Tibial artery (tissue), 4 donors: ENCODE data around the gene SCAPER.

Source experiments
- DNase-seq, 2 donors: peaks; one replicate each; pipeline ENCODE4 v3.0.0-alpha.2; 2019
- H3K27ac ChIP-seq, 2 donors: fragments of 200-600 bp; sonication (generic) in 1 of 2; 1 replicate in 1 of 2; 2 replicates in 1 of 2; pipeline ENCODE4 v1.5.1; 2018 to 2019; ENCODE audit warnings: mild to moderate bottlenecking in 1 of 2
- H3K27me3 ChIP-seq, 2 donors: fragments of 200-600 bp; sonication (generic) in 1 of 2; one replicate each; pipeline versions ENCODE4 v1.5.1 to v1.6.0; 2016 to 2019
- H3K36me3 ChIP-seq, 3 donors: fragments of 200-600 bp; sonication (generic) in 2 of 3; one replicate each; pipeline ENCODE4 v1.5.1; 2016 to 2019; ENCODE audit warnings: mild to moderate bottlenecking in 2 of 3
- H3K4me1 ChIP-seq, 4 donors: fragments of 200-600 bp; sonication (generic) in 2 of 4; 1 replicate in 3 of 4; 2 replicates in 1 of 4; pipeline ENCODE4 v1.5.1; 2016 to 2019
- H3K4me3 ChIP-seq, 2 donors: fragments of 200-600 bp; sonication (generic) in 1 of 2; 1 replicate in 1 of 2; 2 replicates in 1 of 2; pipeline ENCODE4 v1.5.1; 2018 to 2019; ENCODE audit warnings: mild to moderate bottlenecking in 2 of 2
- H3K9me3 ChIP-seq, 3 donors: fragments of 200-600 bp; sonication (generic) in 1 of 3; one replicate each; pipeline ENCODE4 v1.5.1; 2016 to 2019
- CTCF ChIP-seq, 2 experiments: fragments of 200-600 bp in 1 of 2; fragments of 450-650 bp in 1 of 2; IDR thresholded peaks; one replicate each; pipeline ENCODE4 v1.5.1; 2017 to 2019; ENCODE audit warnings: antibody characterized with exemption in 2 of 2, mild to moderate bottlenecking in 1 of 2, moderate library complexity in 1 of 2
- intact Hi-C: fragments of 100-400 bp; cut with DNase I; formaldehyde crosslinking; loops from one replicate; pipeline ENCODE4 v1.15.0; 2023; ENCODE audit warnings: low total_unique reads

SCAPER gene

GRCh38 chr15:76338486-76339304 is 566.4 kb downstream of the SCAPER start:
- Histone ChIP-seq H3K4me1 (peaks cover 3 to 67% (median 55%) of the 10 kb centered on the region in 4 donors), H3K36me3 (no peaks in the 10 kb centered on the region), H3K4me3 (no peak overlapping the region), H3K27me3 (peaks cover 20 to 100% of the 10 kb centered on the region in 2 donors), H3K27ac (no peak overlapping the region), H3K9me3 (no peaks in the 10 kb centered on the region)
- no peak for TF ChIP-seq CTCF (IDR thresholded peaks at IDR 0.05)
- DNase-seq = no peak
- intact Hi-C loops = no loop called here

GRCh38 chr15:76337696-76338485 is 567.2 kb downstream of the SCAPER start:
- Histone ChIP-seq H3K4me1 (peaks cover 3 to 65% (median 51%) of the 10 kb centered on the region in 4 donors), H3K36me3 (no peaks in the 10 kb centered on the region), H3K4me3 (no peak overlapping the region), H3K27me3 (peaks cover 12 to 98% of the 10 kb centered on the region in 2 donors), H3K9me3 (no peaks in the 10 kb centered on the region), H3K27ac (no peak overlapping the region)
- no peak for TF ChIP-seq CTCF (IDR thresholded peaks at IDR 0.05)
- no peak for DNase-seq
- intact Hi-C loops = no loop called here

- H3K4me3 ChIP-seq = no peak overlapping the region
- H3K27ac ChIP-seq = no peak overlapping the region
- H3K9me3 ChIP-seq = no peaks in the 10 kb centered on the region
- DNase-seq = no peak
- no peak for TF ChIP-seq CTCF (IDR thresholded peaks at IDR 0.05)
- H3K36me3 ChIP-seq = no peaks in the 10 kb centered on the region
- peaks cover 8 to 93% of the 10 kb centered on the region in 2 donors for H3K27me3 ChIP-seq
- intact Hi-C loops = no loop called here
- peaks cover 3 to 58% (median 44%) of the 10 kb centered on the region in 4 donors for H3K4me1 ChIP-seq
These were observed 568.0 kb downstream of the SCAPER start for GRCh38 chr15:76337059-76337695.

DNA sequence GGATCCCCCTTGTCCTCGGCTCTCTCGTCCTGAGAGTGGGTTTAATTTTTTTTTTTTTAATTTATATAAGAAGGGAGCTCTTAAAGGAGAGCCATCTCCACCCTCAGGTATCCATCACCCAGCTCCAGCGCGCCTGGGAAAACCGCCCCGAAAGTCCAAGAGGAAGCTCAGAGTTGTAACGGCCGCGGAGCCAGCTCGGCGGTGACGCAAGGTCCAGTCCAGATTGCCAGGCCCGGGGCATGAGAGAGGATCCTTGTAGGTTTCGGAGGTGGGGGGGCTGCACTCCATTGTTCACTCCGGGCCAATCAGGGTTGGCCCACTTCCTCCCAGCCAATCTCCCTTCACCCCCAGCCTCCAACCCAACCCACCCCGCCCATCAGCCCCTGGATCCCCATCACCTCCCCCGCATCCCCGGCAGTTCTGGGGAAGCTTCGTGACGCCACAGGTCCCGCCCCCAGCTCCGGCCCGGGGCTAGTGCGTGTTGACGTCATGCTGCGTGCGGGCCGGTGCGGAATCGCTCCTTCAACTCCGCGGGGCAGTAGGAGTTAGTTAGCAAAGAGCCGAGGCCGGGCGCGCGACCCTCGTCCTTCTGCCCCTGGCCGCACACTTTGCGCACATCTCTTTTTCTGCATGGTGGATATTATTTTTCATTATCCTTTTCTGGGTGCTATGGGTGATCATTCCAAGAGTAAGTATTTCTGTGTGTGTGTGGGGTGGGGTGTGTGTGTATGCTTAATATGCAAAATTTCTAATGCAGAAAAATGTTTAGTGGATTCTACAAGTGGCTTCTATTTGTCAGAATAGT is 568.7 kb downstream of the SCAPER start, which contains the start of gene ISL2:
TSS of gene ISL2 (plus strand) at position 520 of the 805 bp plus-strand sequence. CDS start at position 631, 111 bp downstream.
- Histone ChIP-seq H3K4me3 (no peak within 1 kb of the TSS), H3K4me1 (peaks cover 3 to 50% (median 37%) of the 10 kb centered on the region in 4 donors), H3K9me3 (no peaks in the 10 kb centered on the region), H3K27ac (no peak within 1 kb of the TSS), H3K36me3 (no peaks in the 10 kb centered on the region), H3K27me3 (peaks cover 8 to 86% of the 10 kb centered on the region in 2 donors)
- DNase-seq = no peak
- TF ChIP-seq CTCF (IDR thresholded peaks at IDR 0.05) = no peak
- intact Hi-C loops = no loop called here
